ENCODE measurements around the gene PPIL1. TPM values are rescaled to one million over a fixed set of nuclear protein-coding genes. Genes with fewer than 3 reads are reported as not detected.

Gene PPIL1
- polyA plus RNA-seq, 1 donor (not counting 4 experiments of a cell fraction or from before 2014, with no cell fraction given): 45.5 TPM

DNA sequence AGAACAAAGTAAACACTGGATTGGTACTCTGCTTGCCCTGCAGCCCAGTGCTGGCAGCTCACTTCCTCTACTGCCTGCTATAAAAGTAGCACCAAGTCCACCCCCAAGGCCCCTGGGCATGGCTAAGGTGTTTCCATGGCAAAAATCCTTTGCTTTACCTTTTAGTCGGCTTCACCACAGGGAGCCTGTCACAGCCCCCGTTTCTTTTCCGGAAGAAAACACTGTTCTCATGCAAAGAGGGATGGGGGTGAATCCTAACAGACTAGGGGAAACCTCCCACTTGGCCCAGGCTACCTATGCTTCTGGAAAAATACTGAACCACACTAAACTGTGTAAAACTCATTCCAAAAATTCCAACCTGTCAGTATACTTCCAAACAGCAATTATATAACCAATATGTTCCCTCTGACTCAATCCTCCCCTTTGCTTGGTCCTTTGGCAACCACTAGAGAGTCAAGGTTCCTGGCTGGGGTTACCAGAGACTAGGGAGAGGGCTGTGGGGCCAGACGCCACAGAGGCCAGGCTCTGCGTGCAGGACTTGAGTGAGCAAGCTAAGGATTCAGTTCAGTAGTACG lies 16.1 kb downstream of the PPIL1 start:
- H3K4me3 ChIP-seq (ENCODE audit: control insufficient read depth in 2 of 3, extremely low read depth in 1 of 3, insufficient read depth in 2 of 3, low read depth in 1 of 3, low read length in 3 of 3): no peak overlapping the region
- no peak overlapping the region for H2AFZ ChIP-seq (ENCODE audit: control insufficient read depth, low read length)
- no peaks in the 10 kb centered on the region for H3K9me3 ChIP-seq (ENCODE audit: control insufficient read depth, low read depth, low read length)
- DNase-seq (ENCODE audit: low read depth, low spot score): no peak
- no peak for TF ChIP-seq EZH2 (IDR thresholded peaks at IDR 0.05; ENCODE audit: low read length)
- TF ChIP-seq CTCF (optimal IDR thresholded peaks at IDR 0.05 in 1 of 3, IDR thresholded peaks at IDR 0.05 in 1 of 3, conservative IDR thresholded peaks at IDR 0.05 in 1 of 3; ENCODE audit: extremely low read depth in 1 of 3, insufficient read depth in 2 of 3, low read length in 3 of 3): no peak
- peaks cover 21% of the 10 kb centered on the region for H3K79me2 ChIP-seq (ENCODE audit: control insufficient read depth, insufficient read depth, low read length)
- no peaks in the 10 kb centered on the region for H4K20me1 ChIP-seq (ENCODE audit: control insufficient read depth, extremely low read depth, insufficient read depth, low read length)
- H3K9ac ChIP-seq (ENCODE audit: control insufficient read depth, extremely low read depth, insufficient read depth, low read length): no peak overlapping the region
- H3K4me1 ChIP-seq (ENCODE audit: control insufficient read depth, extremely low read depth, insufficient read depth, low read length): peaks cover 17% of the 10 kb centered on the region
- no peaks in the 10 kb centered on the region for H3K9me1 ChIP-seq (ENCODE audit: control insufficient read depth, extremely low read depth, insufficient read depth, low read length)
- peaks cover 7 to 16% of the 10 kb centered on the region in 2 experiments for H3K36me3 ChIP-seq (ENCODE audit: control insufficient read depth in 2 of 2, extremely low read depth in 1 of 2, insufficient read depth in 2 of 2, low read length in 2 of 2)
- FAIRE-seq: no peak
- no peak overlapping the region for H3K27ac ChIP-seq (ENCODE audit: control insufficient read depth, insufficient read depth, low read length)
- dilution Hi-C loops (cut with MboI; ENCODE audit: extremely low pct_ligation_motif_present, low sequenced_read_pairs): no loop called here
- H3K27me3 ChIP-seq (ENCODE audit: control insufficient read depth, extremely low read depth, insufficient read depth, low read length): no peaks in the 10 kb centered on the region
- no peak overlapping the region for H3K4me2 ChIP-seq (ENCODE audit: control insufficient read depth, extremely low read depth, insufficient read depth, low read depth, low read length)

GRCh38 chr6:36857325-36857724 lies 17.3 kb downstream of the PPIL1 start:
- no peaks in the 10 kb centered on the region for H3K27me3 ChIP-seq (ENCODE audit: control insufficient read depth, extremely low read depth, insufficient read depth, low read length)
- H3K36me3 ChIP-seq (ENCODE audit: control insufficient read depth in 2 of 2, extremely low read depth in 1 of 2, insufficient read depth in 2 of 2, low read length in 2 of 2): peaks cover 7 to 19% of the 10 kb centered on the region in 2 experiments
- H3K9me1 ChIP-seq (ENCODE audit: control insufficient read depth, extremely low read depth, insufficient read depth, low read length): no peaks in the 10 kb centered on the region
- H3K9ac ChIP-seq (ENCODE audit: control insufficient read depth, extremely low read depth, insufficient read depth, low read length): no peak overlapping the region
- no peak overlapping the region for H3K4me2 ChIP-seq (ENCODE audit: control insufficient read depth, extremely low read depth, insufficient read depth, low read depth, low read length)
- H3K27ac ChIP-seq (ENCODE audit: control insufficient read depth, insufficient read depth, low read length): no peak overlapping the region
- FAIRE-seq (no peak), DNase-seq (ENCODE audit: low read depth, low spot score) (no peak)
- peaks cover 17% of the 10 kb centered on the region for H3K79me2 ChIP-seq (ENCODE audit: control insufficient read depth, insufficient read depth, low read length)
- H2AFZ ChIP-seq (ENCODE audit: control insufficient read depth, low read length): no peak overlapping the region
- H3K4me1 ChIP-seq (ENCODE audit: control insufficient read depth, extremely low read depth, insufficient read depth, low read length): peaks cover 18% of the 10 kb centered on the region
- TF ChIP-seq EZH2 (IDR thresholded peaks at IDR 0.05; ENCODE audit: low read length) (no peak), CTCF (optimal IDR thresholded peaks at IDR 0.05 in 1 of 3, IDR thresholded peaks at IDR 0.05 in 1 of 3, conservative IDR thresholded peaks at IDR 0.05 in 1 of 3; ENCODE audit: extremely low read depth in 1 of 3, insufficient read depth in 2 of 3, low read length in 3 of 3) (no peak)
- no peaks in the 10 kb centered on the region for H4K20me1 ChIP-seq (ENCODE audit: control insufficient read depth, extremely low read depth, insufficient read depth, low read length)
- no peaks in the 10 kb centered on the region for H3K9me3 ChIP-seq (ENCODE audit: control insufficient read depth, low read depth, low read length)
- H3K4me3 ChIP-seq (ENCODE audit: control insufficient read depth in 2 of 3, extremely low read depth in 1 of 3, insufficient read depth in 2 of 3, low read depth in 1 of 3, low read length in 3 of 3): no peak overlapping the region
- dilution Hi-C loops (cut with MboI; ENCODE audit: extremely low pct_ligation_motif_present, low sequenced_read_pairs): no loop called here

Measured in keratinocyte (primary cell).